Smooth muscle cell (in vitro differentiated cells): Measurements from ENCODE around the gene DCXR. TPM values are rescaled to one million over a fixed set of nuclear protein-coding genes. Genes with fewer than 3 reads are reported as not detected.

ENCODE experiments used
- DNase-seq: peaks from one replicate; lab custom pipeline; 2025; ENCODE audit not compliant: unreplicated experiment; lab: John Stamatoyannopoulos, UW
- H2AFZ ChIP-seq: fragments of 200-600 bp; sonication (generic); 2 replicates; pipeline ENCODE4 v1.6.0; 2016; ENCODE audit warnings: antibody characterized with exemption, low read depth, mild to moderate bottlenecking
- H3F3A ChIP-seq: fragments of 200-600 bp; sonication (generic); 2 replicates; pipeline ENCODE4 v1.6.0; 2017; ENCODE audit warnings: antibody characterized with exemption, low read depth
- H3K27ac ChIP-seq: fragments of 200-600 bp; sonication (generic); 2 replicates; pipeline ENCODE4 v1.5.1; 2016; ENCODE audit warnings: low read depth, mild to moderate bottlenecking
- H3K27me3 ChIP-seq: fragments of 200-600 bp; sonication (generic); 2 replicates; pipeline ENCODE4 v1.6.1; 2016; ENCODE audit warnings: low read depth, mild to moderate bottlenecking
- H3K36me3 ChIP-seq: fragments of 200-600 bp; sonication (generic); 2 replicates; pipeline ENCODE4 v1.5.1; 2016; ENCODE audit warnings: low read depth
- H3K4me1 ChIP-seq: fragments of 200-600 bp; sonication (generic); 2 replicates; pipeline ENCODE4 v1.5.1; 2016; ENCODE audit warnings: low read depth
- H3K4me2 ChIP-seq: fragments of 200-600 bp; sonication (generic); 2 replicates; pipeline ENCODE4 v1.6.0; 2016; ENCODE audit warnings: mild to moderate bottlenecking
- H3K4me3 ChIP-seq: fragments of 200-600 bp; sonication (generic); 2 replicates; pipeline ENCODE4 v1.5.1; 2016; ENCODE audit warnings: mild to moderate bottlenecking
- H3K79me2 ChIP-seq: fragments of 200-600 bp; sonication (generic); 2 replicates; pipeline ENCODE4 v1.6.0; 2016; ENCODE audit warnings: low read depth, mild to moderate bottlenecking
- H3K9ac ChIP-seq: fragments of 200-600 bp; sonication (generic); 2 replicates; pipeline ENCODE4 v1.6.0; 2016; ENCODE audit warnings: low read depth
- H3K9me3 ChIP-seq: fragments of 200-600 bp; sonication (generic); replicated peaks from 2 replicates; pipeline ENCODE4 v1.5.1; 2016; ENCODE audit warnings: low read depth
- H4K20me1 ChIP-seq: fragments of 200-600 bp; sonication (generic); 2 replicates; pipeline ENCODE4 v1.6.0; 2016; ENCODE audit warnings: low read depth
- WGBS: methylation state at CpG from one replicate; pipeline ENCODE4 v1.1.7; 2016; ENCODE audit warnings: low lambda C conversion rate; 5-methylcytosine and 5-hydroxymethylcytosine counted together
- polyA plus RNA-seq: library from polyadenylated mRNA; unstranded; fragments of >200 nt; fragmentation: Nextera tagmentation; extraction: Ambion mirVana; gene quantifications from 2 replicates; pipeline ENCODE4 v1.2.1, GENCODE V29; 2016
- total RNA-seq: library from RNA; depleted of rRNA; stranded (reverse); fragments of >200 nt; gene quantifications from 2 replicates; pipeline ENCODE4 v1.2.3, GENCODE V29; 2014
- TF ChIP-seq, protein P1 (sequence below): fragments of 200-600 bp; sonication (generic); IDR thresholded peaks from 2 replicates; pipeline ENCODE4 v1.5.1; 2017; ENCODE audit warnings: borderline replicate concordance, mild to moderate bottlenecking, antibody characterized with exemption; ENCODE audit not compliant: insufficient read depth, poor library complexity, severe bottlenecking

Gene DCXR
- total and polyA plus RNA-seq, 2 experiments from 2014 or later: 34.9 to 89.4 TPM

DNA sequence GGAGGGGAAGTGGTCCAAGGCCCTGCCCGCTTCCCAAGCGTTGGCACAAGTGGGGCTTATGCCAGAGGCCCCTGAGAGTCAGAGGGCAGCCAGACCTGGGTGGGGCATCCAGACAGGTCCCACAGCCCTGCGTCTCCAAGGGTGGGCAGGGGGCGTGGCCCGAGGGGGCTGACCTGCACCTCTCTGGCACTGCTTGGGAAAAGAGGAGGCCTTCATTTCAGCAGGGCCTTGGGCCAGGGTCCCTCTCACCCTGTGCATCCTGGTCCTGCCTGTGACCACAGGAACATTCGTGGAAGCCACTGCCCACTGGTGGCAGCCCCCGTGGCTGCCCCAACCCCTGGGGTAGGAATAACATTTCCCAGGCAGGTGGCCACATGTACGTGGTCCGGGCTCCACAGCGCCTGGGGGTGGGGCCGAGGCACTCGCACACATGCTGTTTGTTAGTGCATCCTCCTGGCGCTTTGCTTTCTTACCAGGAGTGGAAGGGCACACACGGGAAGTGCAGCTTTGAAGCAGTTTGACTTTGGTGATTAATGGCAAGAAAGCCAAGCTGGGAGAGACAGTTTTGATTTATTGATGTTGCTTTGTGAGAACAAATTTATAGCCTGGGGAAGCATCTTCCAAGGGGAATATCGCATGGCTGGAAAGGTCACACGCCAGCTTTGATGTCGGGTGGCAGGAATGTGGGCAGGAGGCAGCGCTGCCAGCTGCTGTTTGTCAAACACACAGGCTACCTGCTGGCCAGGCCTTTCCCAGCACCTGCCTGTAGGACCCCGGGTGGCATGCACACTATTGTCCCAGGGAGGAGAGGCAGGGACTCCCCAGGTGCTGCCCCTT, 19.1 kb downstream of the DCXR start:
- no peaks in the 10 kb centered on the region for H3K9me3 ChIP-seq
- no peak overlapping the region for H3K27ac ChIP-seq
- H3K4me1 ChIP-seq: peaks cover 8% of the 10 kb centered on the region
- peaks cover 27% of the 10 kb centered on the region for H4K20me1 ChIP-seq
- H3K4me3 ChIP-seq: no peak overlapping the region
- H3F3A ChIP-seq: no peaks in the 10 kb centered on the region
- DNase-seq: no peak
- 90% methylated on average over 16 of the region's 19 CpGs for WGBS
- peaks cover 3% of the 10 kb centered on the region for H3K79me2 ChIP-seq
- no peaks in the 10 kb centered on the region for H3K36me3 ChIP-seq
- no peaks in the 10 kb centered on the region for H3K27me3 ChIP-seq
- H2AFZ ChIP-seq: no peak overlapping the region
- no peak overlapping the region for H3K4me2 ChIP-seq
- H3K9ac ChIP-seq: no peak overlapping the region
- TF ChIP-seq, protein P1, sequence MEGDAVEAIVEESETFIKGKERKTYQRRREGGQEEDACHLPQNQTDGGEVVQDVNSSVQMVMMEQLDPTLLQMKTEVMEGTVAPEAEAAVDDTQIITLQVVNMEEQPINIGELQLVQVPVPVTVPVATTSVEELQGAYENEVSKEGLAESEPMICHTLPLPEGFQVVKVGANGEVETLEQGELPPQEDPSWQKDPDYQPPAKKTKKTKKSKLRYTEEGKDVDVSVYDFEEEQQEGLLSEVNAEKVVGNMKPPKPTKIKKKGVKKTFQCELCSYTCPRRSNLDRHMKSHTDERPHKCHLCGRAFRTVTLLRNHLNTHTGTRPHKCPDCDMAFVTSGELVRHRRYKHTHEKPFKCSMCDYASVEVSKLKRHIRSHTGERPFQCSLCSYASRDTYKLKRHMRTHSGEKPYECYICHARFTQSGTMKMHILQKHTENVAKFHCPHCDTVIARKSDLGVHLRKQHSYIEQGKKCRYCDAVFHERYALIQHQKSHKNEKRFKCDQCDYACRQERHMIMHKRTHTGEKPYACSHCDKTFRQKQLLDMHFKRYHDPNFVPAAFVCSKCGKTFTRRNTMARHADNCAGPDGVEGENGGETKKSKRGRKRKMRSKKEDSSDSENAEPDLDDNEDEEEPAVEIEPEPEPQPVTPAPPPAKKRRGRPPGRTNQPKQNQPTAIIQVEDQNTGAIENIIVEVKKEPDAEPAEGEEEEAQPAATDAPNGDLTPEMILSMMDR: no peak

- DNase-seq: no peak
- Histone ChIP-seq H3K36me3 (no peaks in the 10 kb centered on the region), H3K4me3 (no peak overlapping the region), H3K9me3 (no peaks in the 10 kb centered on the region), H3F3A (no peaks in the 10 kb centered on the region), H4K20me1 (peaks cover 27% of the 10 kb centered on the region), H3K4me2 (no peak overlapping the region), H3K27me3 (no peaks in the 10 kb centered on the region), H3K79me2 (peaks cover 3% of the 10 kb centered on the region), H2AFZ (no peak overlapping the region), H3K27ac (no peak overlapping the region), H3K4me1 (peaks cover 8% of the 10 kb centered on the region), H3K9ac (no peak overlapping the region)
- WGBS: 95% methylated on average over 13 of the region's 13 CpGs
- TF ChIP-seq, protein P1: no peak
Measured at GRCh38 chr17:82017612-82018151, 19.8 kb downstream of the DCXR start.

- no peaks in the 10 kb centered on the region for H3K9me3 ChIP-seq
- no peaks in the 10 kb centered on the region for H3K27me3 ChIP-seq
- DNase-seq: no peak
- no peak overlapping the region for H3K27ac ChIP-seq
- 98% methylated on average over 11 of the region's 24 CpGs for WGBS
- peaks cover under 1% of the 10 kb centered on the region for H3K79me2 ChIP-seq
- no peak overlapping the region for H3K4me2 ChIP-seq
- peaks cover 25% of the 10 kb centered on the region for H4K20me1 ChIP-seq
- no peak overlapping the region for H3K4me3 ChIP-seq
- H3K4me1 ChIP-seq: peaks cover 5% of the 10 kb centered on the region
- no peak overlapping the region for H2AFZ ChIP-seq
- H3F3A ChIP-seq: no peaks in the 10 kb centered on the region
- H3K9ac ChIP-seq: no peak overlapping the region
- TF ChIP-seq, protein P1: no peak
- H3K36me3 ChIP-seq: no peaks in the 10 kb centered on the region
Measured at GRCh38 chr17:82016875-82017459, 20.5 kb downstream of the DCXR start.
